SU-DHL-6 (cell line): ENCODE data around the gene RETREG2.

Source experiments
- H2AFZ ChIP-seq: fragments of 200-600 bp; sonication (generic); 2 replicates; pipeline ENCODE4 v1.6.1; 2014; ENCODE audit warnings: low read depth, mild to moderate bottlenecking, moderate library complexity, mixed read lengths, antibody characterized with exemption, low read length; ENCODE audit not compliant: severe bottlenecking
- H3F3A ChIP-seq: fragments of 200-600 bp; shearing (Covaris generic); 2 replicates; pipeline ENCODE4 v1.6.0; 2016; ENCODE audit warnings: antibody characterized with exemption, mild to moderate bottlenecking; ENCODE audit not compliant: insufficient read depth
- H3K27ac ChIP-seq: fragments of 200-600 bp; sonication (generic); 2 replicates; pipeline ENCODE4 v1.5.1; 2016; ENCODE audit warnings: low read depth, mild to moderate bottlenecking, low read length, moderate library complexity, mixed read lengths
- H3K27me3 ChIP-seq: fragments of 200-600 bp; sonication (generic), shearing (Covaris generic); 2 replicates; pipeline ENCODE4 v1.6.0; 2014; ENCODE audit warnings: mild to moderate bottlenecking, low read length
- H3K36me3 ChIP-seq: fragments of 200-600 bp; sonication (generic); 2 replicates; pipeline ENCODE4 v1.6.1; 2014; ENCODE audit warnings: mild to moderate bottlenecking, low read length, mixed read lengths
- H3K4me2 ChIP-seq: fragments of 300-600, 200-600 bp; shearing (Covaris generic), sonication (generic); 2 replicates; pipeline ENCODE4 v1.6.0; 2014; ENCODE audit warnings: low read length, low read depth, mild to moderate bottlenecking; ENCODE audit not compliant: poor library complexity, severe bottlenecking
- H3K4me3 ChIP-seq: fragments of 200-600 bp; sonication (generic); 2 replicates; pipeline ENCODE4 v1.5.1; 2014; ENCODE audit warnings: antibody characterized with exemption, low read length, mild to moderate bottlenecking, mixed read lengths; ENCODE audit not compliant: insufficient read depth, poor library complexity, severe bottlenecking
- H3K79me2 ChIP-seq: fragments of 200-600 bp; sonication (generic); 2 replicates; pipeline ENCODE4 v1.6.1; 2014; ENCODE audit warnings: mild to moderate bottlenecking, low read length, moderate library complexity; ENCODE audit not compliant: insufficient read depth
- H3K9ac ChIP-seq: fragments of 200-600 bp; sonication (generic); 2 replicates; pipeline ENCODE4 v1.7.0; 2014; ENCODE audit warnings: mild to moderate bottlenecking, low read length
- H3K9me2 ChIP-seq: fragments of 200-600 bp; sonication (generic); replicated peaks from 2 replicates; pipeline ENCODE4 v1.6.1; 2014; ENCODE audit warnings: low read length; ENCODE audit not compliant: insufficient read depth
- H3K9me3 ChIP-seq: fragments of 200-600 bp; sonication (generic); 2 replicates; pipeline ENCODE4 v1.6.1; 2014; ENCODE audit warnings: low read length, mixed read lengths; ENCODE audit not compliant: insufficient read depth
- H4K20me1 ChIP-seq: fragments of 200-600 bp; sonication (generic); 2 replicates; pipeline ENCODE4 v1.6.1; 2014; ENCODE audit warnings: low read depth, mild to moderate bottlenecking, antibody characterized with exemption, low read length, moderate library complexity, mixed read lengths
- CTCF ChIP-seq: fragments of 200-600 bp; sonication (generic); IDR thresholded peaks from one replicate; pipeline ENCODE4 v1.5.1; 2017; ENCODE audit warnings: antibody characterized with exemption, mild to moderate bottlenecking, low read length, moderate library complexity; ENCODE audit not compliant: insufficient read depth, poor library complexity, severe bottlenecking
- EZH2phosphoT487 ChIP-seq: fragments of 200-600 bp; sonication (generic), shearing (Covaris generic); conservative IDR thresholded peaks from 2 replicates; pipeline ENCODE4 v1.6.1; 2018; ENCODE audit warnings: mild to moderate bottlenecking, antibody characterized with exemption, low read length, moderate library complexity, mixed read lengths

The RETREG2 gene

GRCh38 chr2:219213486-219214071 is 35.5 kb downstream of the RETREG2 start:
- no peaks in the 10 kb centered on the region for H3K9me3 ChIP-seq
- H3K36me3 ChIP-seq: no peaks in the 10 kb centered on the region
- no peaks in the 10 kb centered on the region for H3K9me2 ChIP-seq

GRCh38 chr2:219214141-219214540 is 36.1 kb downstream of the RETREG2 start:
- H3K4me2 ChIP-seq: no peak overlapping the region
- H3K9me3 ChIP-seq: no peaks in the 10 kb centered on the region
- H3K79me2 ChIP-seq: no peaks in the 10 kb centered on the region
- H3K27ac ChIP-seq: no peak overlapping the region
- no peak overlapping the region for H3K4me3 ChIP-seq
- H3K9ac ChIP-seq: no peak overlapping the region
- H3K9me2 ChIP-seq: no peaks in the 10 kb centered on the region
- no peaks in the 10 kb centered on the region for H3K36me3 ChIP-seq
- no peaks in the 10 kb centered on the region for H4K20me1 ChIP-seq
- TF ChIP-seq CTCF (no peak), EZH2phosphoT487 (no peak)
- H2AFZ ChIP-seq: no peak overlapping the region
- H3K27me3 ChIP-seq: no peaks in the 10 kb centered on the region
- H3F3A ChIP-seq: no peaks in the 10 kb centered on the region

More at GRCh38 chr2:219213486-219214071, 35.5 kb downstream of the RETREG2 start:
- H3F3A ChIP-seq: no peaks in the 10 kb centered on the region
- TF ChIP-seq CTCF (no peak), EZH2phosphoT487 (no peak)
- no peak overlapping the region for H3K27ac ChIP-seq
- H3K9ac ChIP-seq: no peak overlapping the region
- no peaks in the 10 kb centered on the region for H3K79me2 ChIP-seq
- no peak overlapping the region for H2AFZ ChIP-seq
- H3K4me3 ChIP-seq: no peak overlapping the region
- no peak overlapping the region for H3K4me2 ChIP-seq
- no peaks in the 10 kb centered on the region for H4K20me1 ChIP-seq
- H3K27me3 ChIP-seq: no peaks in the 10 kb centered on the region

GRCh38 chr2:219214786-219215185 is 36.7 kb downstream of the RETREG2 start:
- no peak overlapping the region for H2AFZ ChIP-seq
- H3K79me2 ChIP-seq: no peaks in the 10 kb centered on the region
- TF ChIP-seq CTCF: no peak
- no peak for TF ChIP-seq EZH2phosphoT487
- H3K4me3 ChIP-seq: no peak overlapping the region
- no peaks in the 10 kb centered on the region for H3F3A ChIP-seq
- no peaks in the 10 kb centered on the region for H4K20me1 ChIP-seq
- no peaks in the 10 kb centered on the region for H3K36me3 ChIP-seq
- H3K9ac ChIP-seq: no peak overlapping the region
- H3K27me3 ChIP-seq: no peaks in the 10 kb centered on the region
- H3K27ac ChIP-seq: no peak overlapping the region
- H3K9me2 ChIP-seq: no peaks in the 10 kb centered on the region
- H3K9me3 ChIP-seq: no peaks in the 10 kb centered on the region
- no peak overlapping the region for H3K4me2 ChIP-seq
